Esophagus mucosa (tissue), 1 donor: ENCODE results near the gene TCEAL1. TPM values are rescaled to one million over a fixed set of nuclear protein-coding genes. Genes with fewer than 3 reads are reported as not detected.
"Not testable (repeated sequence)": the region's sequence is repeated elsewhere in the genome, so short reads cannot be mapped to it uniquely, and the experiment has no call there.

Source experiments
- ATAC-seq: fragments of 200-7000 bp; cut with Tn5 transposase; one replicate; pipeline ENCODE4 v1.9.1; 2020
- total RNA-seq: library from RNA; stranded (reverse); gene quantifications from one replicate; pipeline ENCODE4 v1.2.4, GENCODE V29; 2023
- donor health status: DM: yes; HTN: yes; CAD: no.

Gene TCEAL1
- total RNA-seq, 1 donor from 2014 or later, result 6.1 TPM

DNA sequence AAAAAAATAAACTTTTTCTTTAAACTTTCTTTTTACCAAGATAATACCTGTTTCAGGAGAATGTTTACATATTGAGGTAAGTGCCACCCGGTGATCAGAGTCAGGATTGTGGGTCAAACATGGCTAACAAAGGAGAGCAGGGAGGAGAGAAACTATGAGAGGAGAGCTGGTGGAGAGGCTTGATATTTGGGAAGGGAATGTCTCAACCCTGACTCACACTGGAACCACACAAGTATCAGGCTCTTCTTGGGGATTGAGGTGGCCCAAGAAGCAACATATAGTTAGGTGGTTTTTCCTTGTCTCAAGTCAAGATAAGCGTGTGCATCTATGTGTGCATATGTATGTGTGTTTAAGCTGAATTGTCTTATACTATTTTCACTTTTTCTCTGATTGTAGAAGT lies 6.7 kb downstream of the TCEAL1 start:
- no peak for ATAC-seq

DNA sequence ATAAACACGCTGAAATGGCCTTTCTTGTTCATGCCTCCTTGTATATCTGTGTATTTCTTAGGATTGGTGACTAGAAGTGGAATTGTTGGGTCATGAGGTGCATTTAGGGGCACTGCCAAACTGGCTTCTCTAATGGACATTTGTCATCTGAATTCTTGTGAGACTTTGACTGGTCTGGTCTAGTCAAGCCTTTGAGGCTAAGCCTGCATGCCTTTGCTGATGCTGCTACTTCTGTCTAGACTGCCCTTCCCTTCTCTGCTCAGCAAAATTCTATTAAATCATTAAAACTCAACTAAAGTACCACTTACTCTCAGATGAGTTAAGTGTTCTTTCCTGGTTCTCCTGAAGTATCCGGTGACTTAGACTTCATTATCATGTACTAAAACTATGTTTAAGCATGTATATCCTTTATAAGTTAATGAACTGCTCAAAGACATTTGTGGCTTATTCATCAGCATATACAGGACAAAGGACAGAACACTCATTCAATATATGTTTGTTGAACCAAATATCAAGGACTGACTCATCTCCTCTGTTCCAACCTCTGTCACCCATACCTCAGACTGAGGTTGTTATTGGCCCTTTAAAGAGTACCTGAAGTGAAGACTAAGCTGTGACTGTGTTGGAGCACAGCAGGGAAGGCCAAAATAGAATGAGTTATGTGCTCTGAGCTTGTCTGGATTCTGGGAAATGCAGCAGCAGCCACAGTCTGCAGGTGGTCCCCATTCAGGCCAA lies 9.0 kb downstream of the TCEAL1 start:
- no peak for ATAC-seq

DNA sequence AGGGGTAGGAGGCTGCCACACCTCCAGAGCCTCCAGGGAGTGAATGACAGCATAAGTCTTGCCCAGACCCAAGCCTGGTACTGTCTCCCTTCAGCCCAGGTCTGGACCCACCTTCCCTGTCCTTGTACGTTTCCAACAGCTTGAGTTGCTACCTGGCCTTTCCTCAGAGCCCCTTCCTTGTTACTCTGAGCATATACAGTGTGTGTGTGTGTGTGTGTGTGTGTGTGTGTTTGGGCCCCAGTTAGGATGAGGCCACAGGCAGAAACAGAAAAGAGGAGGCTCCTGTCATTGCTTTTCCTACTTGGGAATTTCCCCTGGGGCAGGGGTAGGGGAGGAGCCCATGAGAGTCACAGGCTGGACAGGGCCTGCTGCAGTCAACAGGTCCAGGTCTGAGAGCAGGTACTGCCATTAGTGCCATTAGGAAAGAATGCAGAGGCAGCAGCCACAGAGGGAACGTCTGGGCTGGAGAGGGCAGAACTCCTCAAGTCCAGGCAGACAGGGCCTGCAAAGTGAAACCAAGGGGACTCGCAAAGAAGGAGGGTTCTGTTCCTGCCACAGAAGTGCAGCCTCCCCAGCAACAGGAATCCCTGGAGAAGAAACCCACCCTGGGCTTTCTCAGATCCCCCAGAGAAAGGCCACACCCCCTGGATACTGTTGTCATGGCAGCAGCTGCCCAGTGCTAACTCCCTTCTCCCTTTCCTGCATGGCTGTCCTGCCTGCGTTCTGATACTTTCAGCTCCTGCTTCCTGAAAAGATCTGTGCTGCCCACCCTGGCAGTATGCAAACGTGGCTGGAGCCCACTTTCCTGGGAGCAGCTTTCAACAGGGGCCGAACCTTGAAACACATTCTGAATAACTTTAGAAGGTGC lies 9.9 kb downstream of the TCEAL1 start:
- ATAC-seq, result not testable (repeated sequence)

DNA sequence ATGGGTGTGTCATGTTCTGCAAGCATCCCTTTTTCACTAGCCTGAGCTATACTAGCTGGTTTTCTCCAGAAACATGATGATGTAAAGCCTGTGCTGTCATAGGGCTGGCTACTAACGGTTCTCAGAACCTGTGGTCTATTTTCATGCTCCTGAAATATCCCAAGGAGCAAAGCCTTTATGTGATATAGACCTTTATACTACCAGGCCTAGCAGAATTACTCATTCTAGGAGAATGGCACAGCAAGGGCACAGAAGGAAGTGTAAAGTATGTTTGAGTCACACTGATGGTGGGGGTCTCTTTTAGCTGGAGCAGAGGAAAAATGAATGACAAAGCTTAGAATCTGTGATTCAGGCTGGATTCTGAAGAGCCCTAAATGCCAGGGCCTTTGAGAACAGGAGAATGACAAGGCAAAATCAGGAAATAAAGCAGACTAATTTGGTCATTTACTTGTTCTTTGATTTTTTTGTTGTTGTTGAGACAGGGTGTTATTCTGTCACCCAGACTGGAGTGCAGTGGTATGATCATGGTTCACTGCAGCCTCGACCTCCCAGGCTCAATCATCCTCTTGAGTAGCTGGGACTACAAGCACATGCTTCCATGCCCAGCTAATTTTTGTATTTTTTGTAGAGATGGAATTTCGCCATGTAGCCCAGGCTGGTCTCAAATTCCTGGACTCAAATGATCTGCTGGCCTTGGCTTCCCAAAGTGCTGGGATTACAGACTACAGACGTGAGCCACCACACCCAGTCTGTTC lies 11.8 kb downstream of the TCEAL1 start:
- ATAC-seq, result no peak

DNA sequence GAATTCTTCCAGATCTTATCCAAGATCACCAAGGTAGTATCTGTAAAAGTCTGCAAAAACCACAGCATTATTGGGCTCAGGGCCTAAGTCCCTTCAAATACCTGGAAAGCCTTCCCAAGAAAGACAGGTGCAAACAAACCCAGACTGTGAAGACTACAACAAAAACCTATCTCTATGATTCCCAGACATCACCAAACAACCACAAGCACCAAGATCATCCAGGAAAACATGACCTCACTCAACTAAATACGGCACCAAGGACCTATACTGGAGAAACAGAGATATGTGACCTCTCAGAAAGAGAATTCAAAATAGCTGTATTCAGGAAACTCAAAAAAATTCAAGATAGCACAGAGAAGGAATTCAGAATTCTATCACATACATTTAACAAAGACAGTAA lies 15.3 kb downstream of the TCEAL1 start:
- ATAC-seq, result no peak

DNA sequence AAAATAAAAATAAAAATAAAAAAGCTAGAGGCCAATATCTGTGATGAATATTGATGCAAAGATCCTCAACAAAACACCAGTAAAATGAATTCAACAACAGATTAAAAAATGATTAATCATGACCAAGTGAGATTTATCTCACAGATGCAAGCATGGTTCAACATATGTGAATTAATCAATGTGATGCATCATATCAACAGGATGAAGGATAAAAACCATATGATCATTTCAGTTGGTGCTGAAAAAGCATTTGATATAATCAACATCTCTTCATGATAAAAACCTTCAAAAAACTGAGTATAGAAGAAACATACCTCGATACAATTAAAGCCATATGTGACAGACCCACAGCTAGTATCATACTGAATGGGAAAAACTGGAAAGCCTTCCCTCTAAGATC lies 18.9 kb downstream of the TCEAL1 start:
- no peak for ATAC-seq

DNA sequence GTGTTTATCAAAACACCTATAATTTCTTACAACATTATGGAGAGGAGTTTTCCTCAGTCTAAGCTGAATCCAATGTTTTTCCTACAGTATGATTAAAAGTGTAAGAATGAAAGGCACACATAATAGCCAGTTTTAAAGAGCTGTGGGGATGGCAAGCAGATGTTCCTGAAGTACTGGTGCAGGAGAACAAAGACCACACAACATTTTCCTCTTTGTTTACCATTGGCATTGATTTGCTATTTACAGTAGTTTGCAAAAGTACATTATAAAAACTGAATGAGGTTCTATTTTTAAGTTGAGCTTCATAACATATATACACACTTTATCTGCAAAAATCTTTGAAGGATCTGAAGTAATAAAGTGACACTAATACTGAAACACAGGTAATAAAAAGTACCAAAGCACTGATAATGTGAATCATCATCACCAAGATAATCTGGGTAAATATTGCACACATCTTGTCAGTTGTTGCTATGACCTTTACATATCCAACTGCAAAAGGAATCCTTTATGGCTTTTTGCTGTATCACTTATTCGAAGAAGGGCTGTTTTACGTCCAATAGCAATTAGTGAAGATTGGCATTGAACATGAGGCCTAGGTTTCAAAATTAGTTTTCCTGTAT lies 22.5 kb downstream of the TCEAL1 start:
- no peak for ATAC-seq

DNA sequence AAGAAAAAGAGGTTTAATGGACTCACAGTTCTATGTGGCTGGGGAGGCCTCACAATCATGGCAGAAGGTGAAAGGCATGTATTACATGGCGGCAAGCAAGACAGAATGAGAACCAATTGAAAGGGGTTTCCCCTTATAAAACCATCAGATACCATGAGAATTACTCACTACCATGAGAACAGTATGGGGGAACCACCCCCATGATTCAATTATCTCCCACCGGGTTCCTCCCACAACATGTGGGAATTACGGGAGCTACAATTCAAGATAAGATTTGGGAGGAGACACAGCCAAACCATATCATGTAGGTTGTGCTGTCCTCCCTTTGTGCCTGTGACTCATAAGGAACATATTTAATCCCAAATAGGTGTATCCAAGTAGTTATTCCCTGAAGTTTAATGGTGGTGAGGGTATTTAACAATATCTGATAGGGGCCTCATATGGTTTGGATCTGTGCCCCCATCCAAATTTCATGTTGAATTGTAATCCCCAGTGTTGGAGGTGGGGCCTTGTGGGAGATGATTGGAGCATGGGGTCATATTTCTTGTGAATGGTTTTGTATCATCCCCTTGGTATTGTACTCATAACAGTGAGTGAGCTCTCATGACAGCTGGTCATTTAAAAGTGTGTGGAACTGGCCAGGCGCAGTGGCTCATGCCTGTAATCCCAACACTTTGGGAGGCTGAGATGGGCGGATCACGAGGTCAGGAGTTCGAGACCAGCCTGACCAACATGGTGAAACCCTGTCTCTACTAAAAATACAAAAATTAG lies 26.6 kb downstream of the TCEAL1 start:
- not testable (repeated sequence) for ATAC-seq

DNA sequence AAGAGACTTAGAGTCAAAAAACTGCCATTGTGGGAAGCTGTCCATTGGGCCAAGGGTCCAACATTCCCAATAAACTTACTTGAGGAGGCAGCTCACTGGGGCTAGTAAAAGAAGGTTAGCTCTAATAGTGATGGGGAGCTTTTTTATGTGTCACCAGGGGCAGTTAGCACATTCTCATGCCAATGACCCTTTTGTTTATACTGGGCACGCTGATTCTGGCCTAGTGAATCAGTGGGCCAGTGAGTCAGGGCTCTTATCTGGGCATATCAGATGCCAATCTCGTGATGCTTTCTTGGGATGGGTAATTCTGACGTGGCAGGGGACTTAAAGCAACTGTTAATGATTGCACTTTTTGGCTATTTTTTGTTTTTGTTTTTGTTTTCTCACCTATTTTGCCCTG lies 27.8 kb downstream of the TCEAL1 start:
- ATAC-seq, result no peak

DNA sequence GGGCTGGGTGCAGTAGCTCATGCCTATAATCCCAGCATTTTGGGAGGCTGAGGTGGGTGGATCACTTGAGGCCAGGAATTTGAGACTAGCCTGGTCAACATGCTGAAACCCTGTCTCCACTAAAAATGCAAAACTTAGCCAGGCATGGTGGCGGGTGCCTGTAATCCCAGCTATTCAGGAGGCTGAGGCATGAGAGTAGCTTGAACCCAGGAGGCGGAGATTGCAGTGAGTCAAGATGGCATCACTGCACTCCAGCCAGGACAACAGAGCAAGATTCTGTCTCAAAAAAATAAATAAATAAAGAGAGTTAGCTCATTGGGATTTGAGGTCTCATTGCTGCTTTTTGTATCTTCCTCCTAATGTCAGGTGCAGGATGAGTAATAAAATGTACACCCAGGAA lies 28.3 kb downstream of the TCEAL1 start:
- ATAC-seq, result not testable (repeated sequence)

DNA sequence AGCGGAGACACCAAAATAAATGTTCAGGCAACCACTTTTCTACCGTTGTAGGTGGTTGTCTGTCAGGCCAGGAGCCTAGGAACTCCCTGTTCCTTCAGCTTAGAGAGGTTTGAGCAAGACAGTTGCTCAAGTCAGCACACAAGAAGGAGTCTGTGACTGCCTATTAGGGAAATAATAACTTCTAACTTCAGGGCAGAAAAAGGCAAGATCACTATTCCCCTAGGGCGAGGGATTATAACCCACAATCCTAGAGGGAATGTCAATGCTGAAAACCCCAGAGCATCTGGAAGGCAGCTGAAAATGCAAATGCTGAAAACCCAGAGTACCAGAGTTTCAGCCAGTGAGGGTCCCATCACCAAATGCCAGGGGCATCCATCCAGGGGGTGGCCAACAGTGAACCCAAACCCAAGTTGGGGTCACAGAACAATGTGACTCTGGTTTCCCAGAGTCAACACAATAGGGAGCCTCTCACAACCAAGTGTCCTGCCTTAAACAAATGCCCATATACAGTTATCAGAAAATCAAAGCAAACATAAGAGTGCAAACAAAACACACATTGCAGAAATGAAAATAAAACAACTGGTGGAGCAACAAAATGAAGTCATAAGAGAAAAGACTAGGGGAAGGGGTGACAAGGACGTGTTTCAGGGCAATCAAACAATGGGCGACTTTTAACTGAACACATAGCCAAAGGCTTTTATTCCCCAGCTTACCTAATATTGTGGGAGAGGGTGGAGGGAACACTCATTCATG lies 30.1 kb downstream of the TCEAL1 start:
- ATAC-seq, result no peak

DNA sequence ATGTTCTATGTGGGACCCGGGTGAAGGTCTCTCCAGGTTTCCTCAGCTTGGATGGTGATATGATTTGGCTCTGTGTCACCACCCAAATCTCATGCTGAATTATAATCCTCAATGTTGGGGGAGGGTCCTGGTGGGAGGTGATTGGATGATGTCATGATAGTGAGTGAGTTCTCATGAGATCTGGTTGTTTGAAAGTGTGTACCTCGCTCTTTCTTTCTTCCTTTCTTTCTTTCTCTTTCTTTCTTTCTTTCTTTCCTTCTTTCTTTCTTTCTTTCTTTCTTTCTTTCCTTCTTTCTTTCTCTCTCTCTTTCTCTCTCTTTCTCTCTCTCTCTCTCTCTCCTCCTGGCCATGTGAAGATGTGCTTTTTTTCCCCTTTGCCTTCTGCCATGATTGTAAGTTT lies 30.7 kb downstream of the TCEAL1 start:
- not testable (repeated sequence) for ATAC-seq

DNA sequence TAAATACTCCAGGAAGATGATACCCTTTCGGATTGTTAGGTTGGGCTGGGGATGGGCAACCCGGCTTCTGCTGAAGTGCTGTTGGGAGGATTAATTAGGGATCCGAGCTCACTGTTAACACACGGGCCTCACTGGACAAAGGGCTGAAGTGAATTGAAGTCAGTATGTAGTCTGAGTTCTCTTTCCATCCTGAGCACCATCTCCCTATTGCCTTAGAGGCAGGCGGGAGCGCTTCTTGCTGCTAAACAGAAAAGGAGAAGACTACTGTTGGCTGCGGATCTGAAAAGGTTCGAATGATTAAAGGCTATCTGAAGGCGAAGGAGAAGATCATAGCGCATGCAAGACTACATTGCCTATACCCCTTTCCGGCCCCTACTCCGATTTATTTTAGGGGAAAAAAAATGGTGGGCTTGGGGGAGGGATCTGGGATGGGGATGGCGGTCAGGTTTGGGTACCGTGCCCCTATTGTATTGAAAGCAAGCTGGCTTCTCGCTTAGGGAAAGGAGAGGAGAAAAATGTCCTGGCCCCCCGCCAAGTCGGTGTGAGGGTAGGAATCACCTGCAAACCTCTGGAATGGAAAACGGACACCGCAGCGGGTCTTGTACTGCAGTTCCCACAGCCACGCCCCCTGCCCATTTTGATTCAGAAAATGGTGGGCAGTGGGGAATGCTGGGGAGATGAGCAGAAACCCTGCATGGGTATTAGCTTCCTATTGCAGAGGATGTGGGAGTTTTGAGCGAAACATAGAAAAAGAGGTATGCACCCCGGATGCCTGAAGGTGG lies 35.4 kb downstream of the TCEAL1 start:
- no peak for ATAC-seq

DNA sequence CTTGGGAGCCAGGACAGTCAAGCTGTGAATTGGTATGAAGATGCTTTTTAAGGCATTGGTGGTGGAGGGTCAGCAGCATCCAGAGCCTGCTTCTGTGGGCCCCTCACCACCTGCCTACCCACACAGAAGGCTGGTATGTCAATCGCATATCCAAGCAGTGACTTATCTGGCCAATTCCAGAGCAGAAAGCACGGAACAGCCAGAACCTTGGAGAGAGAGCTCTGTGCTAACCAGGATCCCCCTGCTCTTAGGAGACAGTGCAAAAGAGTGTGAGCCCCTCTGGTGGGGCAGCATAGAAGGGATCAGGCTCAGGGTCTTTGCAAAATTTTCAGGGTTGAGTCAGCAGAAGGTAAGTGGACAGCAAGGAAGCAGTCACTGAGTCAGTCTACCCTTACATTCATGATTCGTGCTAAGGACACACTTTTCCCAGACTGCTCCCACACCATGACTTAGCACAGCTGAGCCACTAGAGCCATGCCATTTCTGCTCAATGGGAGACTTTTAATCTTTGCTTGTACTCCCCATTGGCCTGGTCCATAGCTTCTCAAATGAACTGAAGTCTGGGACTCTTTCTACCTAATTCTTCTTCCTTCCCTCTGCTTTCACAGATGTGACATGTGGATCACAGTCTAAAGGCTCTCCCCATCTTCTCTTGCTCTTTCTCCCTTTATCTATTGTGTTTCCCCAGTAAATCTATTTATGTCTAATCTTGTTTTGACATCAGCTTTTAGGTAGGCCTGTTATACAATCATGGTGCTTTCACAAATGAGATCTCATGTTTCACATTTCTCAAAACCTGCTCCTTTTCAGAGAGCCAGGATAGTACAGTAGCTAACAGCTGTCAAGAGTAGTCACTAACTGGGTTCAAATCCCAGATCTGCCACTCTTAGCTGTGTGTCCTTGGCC lies 37.7 kb downstream of the TCEAL1 start:
- ATAC-seq, result no peak

DNA sequence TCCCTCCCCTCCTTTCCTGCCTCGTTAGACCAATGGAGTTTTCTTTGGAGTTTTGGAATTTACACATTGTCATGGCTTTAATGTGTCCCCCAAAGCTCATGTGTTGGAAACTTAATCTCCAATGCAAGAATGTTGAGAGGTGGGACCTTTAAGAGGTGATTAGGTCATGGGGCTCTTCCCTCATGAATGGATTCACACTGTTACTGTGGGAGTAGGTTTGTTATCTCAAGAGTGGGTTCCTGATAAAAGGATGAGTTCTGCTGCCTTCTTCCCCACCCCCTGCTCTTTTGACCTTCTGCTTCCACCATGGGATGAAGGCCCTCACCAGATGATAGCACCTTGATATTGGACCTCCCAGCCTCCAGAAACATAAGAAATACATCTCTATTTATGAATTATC lies 41.0 kb downstream of the TCEAL1 start:
- ATAC-seq, result no peak

DNA sequence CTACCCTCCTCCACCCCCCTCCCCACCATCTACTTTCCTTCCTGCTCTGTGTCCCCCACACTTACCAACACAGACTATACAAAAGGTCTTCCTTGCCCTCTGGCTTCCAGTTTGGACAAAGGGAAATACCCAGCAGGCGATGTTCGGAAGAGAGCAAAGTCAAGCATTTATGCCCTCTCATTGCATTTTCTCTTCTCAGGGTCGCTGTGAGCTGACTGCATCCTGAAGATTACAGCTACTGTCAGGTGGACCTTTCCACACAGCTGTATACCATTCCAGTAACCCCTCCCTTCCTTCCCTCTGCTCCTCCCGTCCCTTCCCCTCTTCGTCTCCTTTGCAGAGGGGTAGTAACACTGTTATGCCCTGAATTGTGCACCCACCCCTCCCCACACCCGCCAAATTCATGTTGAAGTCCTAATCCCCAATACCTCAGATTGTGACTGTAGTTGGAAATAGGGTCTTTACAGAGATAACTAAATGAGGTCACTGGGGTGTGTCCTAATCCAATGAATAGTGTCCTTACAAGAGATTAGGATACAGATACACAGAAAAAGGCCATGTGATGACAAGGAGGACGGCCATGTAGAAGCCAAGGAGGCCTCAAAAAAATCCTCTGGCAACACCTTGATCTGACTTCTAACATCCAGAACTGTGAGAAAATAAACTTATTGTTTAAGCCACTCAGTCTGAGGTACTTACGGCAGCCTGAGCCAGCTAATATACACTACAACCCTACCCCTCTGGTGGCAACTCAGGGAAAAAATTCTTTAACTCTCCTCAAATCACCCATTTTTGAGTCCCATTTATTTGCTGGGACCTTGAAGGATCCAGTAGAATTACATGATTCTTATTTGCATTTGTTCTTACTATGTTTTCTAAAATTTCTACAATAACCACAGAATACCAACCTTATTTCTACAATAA lies 46.0 kb downstream of the TCEAL1 start:
- no peak for ATAC-seq

DNA sequence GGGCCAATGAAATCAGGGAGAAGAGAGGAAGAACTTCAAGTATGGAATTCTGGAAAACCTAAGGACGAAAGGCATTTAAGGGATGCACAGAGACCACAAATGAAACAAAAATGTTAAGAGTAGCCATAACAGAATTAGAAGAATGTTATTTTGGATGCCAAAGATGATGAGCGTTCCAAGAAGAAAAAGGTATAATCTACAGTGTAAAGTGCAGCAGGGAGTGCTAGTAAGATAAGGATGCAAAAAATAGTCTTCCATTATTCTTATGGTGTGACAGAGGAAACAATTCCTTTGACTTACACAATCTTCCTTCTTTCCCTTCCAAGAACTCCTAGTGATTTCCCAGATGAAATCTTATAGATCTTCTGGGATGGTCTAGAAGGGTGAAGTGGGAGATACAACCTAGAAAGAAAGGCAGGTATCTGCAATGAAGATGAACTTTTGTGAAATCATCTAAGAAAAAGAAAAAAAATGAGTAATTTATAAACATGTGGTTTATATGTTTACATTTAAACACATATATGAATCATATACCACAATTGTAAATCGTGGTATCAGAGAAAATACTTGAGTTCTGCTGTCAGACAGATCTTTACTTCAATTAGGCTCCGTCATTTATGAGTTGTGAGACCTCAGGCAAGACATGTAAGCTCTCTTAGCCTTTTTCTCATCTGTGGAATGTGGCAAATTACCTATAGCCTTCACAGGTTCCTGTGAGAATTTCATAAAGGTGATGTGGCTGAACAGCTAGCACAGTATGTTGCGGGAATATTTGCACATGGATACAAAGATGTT lies 49.6 kb downstream of the TCEAL1 start:
- no peak for ATAC-seq
